HepG2 (cell line): Measurements from ENCODE around the gene RPS8. TPM values are rescaled to one million over a fixed set of nuclear protein-coding genes. Genes with fewer than 3 reads are reported as not detected.

Experiments
- SRF ChIP-seq: IDR thresholded peaks from 2 replicates; pipeline ENCODE4 v1.6.1; 2011; ENCODE audit warnings: mild to moderate bottlenecking, low read depth, low read length, moderate library complexity
- TCF7L2 ChIP-seq: IDR thresholded peaks from 2 replicates; pipeline ENCODE4 v1.6.1; 2011; ENCODE audit warnings: mild to moderate bottlenecking, low read depth, low read length, moderate library complexity
- ZMYM4 ChIP-seq: sonication (generic); formaldehyde crosslinking; IDR thresholded peaks from 2 replicates; pipeline ENCODE4 v1.8.1; 2023; ENCODE audit warnings: mild to moderate bottlenecking, missing genetic modification reagents
- polyA plus RNA-seq, 8 experiments: library from polyadenylated mRNA; depleted of rRNA in 3 of 8; stranded (reverse) in 7 of 8; unstranded in 1 of 8; fragments of >200 nt; fragmentation: Illumina TruSeq in 4 of 8; extraction: Trizol in 4 of 8; gene quantifications; 2 replicates each; pipeline versions ENCODE4 v1.2.1 to v1.2.3, GENCODE V29; 2011 to 2016; ENCODE audit warnings: low read depth in 4 of 8, missing spikeins in 1 of 8, mixed read lengths in 1 of 8; ENCODE audit not compliant: insufficient read depth in 1 of 8
- total RNA-seq, 5 experiments: library from RNA; depleted of rRNA; stranded (reverse); fragments of >200 nt; fragmentation: Illumina TruSeq; extraction: Trizol; gene quantifications; 2 replicates each; pipeline ENCODE4 v1.2.3, GENCODE V29; 2016; ENCODE audit warnings: low read depth in 1 of 5
- TF ChIP-seq, protein P1 (sequence below): sonication (generic); formaldehyde crosslinking; IDR thresholded peaks from 2 replicates; pipeline ENCODE4 v1.4.0; 2020; ENCODE audit warnings: missing genetic modification reagents
- TF ChIP-seq, protein P2 (sequence below): sonication (generic); formaldehyde crosslinking; IDR thresholded peaks from 2 replicates; pipeline ENCODE4 v1.5.0; 2020; ENCODE audit warnings: mild to moderate bottlenecking, missing genetic modification reagents
- TF ChIP-seq, protein P3 (sequence below): sonication (generic); formaldehyde crosslinking; IDR thresholded peaks from 2 replicates; pipeline ENCODE4 v1.4.0; 2020; ENCODE audit warnings: missing genetic modification reagents, borderline replicate concordance
- TF ChIP-seq, protein P4 (sequence below): sonication (generic); formaldehyde crosslinking; IDR thresholded peaks from 2 replicates; pipeline ENCODE4 v1.5.1; 2020; ENCODE audit warnings: mild to moderate bottlenecking, missing genetic modification reagents, borderline replicate concordance
- TF ChIP-seq, protein P5 (sequence below): sonication (generic); formaldehyde crosslinking; conservative IDR thresholded peaks from 2 replicates; pipeline ENCODE4 v1.4.0; 2020; ENCODE audit warnings: missing genetic modification reagents
- TF ChIP-seq, protein P6 (sequence below): IDR thresholded peaks from 2 replicates; pipeline ENCODE4 v1.6.1; 2016; ENCODE audit warnings: mild to moderate bottlenecking

RPS8 gene
- total and polyA plus RNA-seq, 2 of the 13 experiments (the other 11 are each of a cell fraction or from before 2014, with no cell fraction given), result 2,628 to 2,822 TPM

DNA sequence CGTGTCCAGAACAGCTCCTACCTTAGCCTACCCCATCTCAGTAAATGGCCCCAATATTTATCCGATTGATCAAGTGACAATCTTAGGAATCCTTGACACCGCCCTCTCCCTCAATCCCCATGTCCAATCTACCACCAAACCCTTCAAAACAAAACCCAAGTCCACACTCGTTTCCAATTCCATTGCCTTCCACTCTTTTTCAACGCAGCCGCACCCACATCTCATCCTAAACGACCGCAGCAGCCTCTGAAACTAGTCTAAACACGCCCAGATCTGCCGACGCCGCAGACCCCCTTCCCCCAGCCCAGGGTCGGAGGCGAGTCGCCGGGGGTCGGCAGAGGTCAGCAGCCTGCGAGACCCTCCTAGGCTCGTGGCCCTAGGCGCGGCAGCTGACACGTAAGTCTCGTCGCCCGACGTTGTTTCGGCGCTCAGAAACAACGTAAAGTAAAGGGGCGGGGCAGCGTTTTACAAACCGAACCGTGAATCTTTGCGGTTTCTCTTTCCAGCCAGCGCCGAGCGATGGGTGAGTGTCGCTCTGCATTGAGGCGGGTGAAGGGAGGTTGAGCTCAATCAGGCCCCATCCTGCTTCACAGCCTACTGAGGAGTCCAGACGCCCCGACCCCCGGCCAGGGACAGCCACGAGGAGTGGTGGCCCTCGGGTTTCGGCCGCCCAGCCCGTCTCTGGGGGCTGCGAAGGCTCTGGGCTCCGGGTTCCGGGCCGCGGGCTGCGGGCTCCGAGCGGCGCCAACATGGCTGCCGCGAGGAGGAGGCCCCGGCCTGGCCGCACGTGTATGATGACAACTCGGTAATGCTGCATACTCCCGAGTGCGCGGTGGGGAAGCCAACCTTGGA is at the start of gene RPS8 (continued):
- TF ChIP-seq, protein P1, sequence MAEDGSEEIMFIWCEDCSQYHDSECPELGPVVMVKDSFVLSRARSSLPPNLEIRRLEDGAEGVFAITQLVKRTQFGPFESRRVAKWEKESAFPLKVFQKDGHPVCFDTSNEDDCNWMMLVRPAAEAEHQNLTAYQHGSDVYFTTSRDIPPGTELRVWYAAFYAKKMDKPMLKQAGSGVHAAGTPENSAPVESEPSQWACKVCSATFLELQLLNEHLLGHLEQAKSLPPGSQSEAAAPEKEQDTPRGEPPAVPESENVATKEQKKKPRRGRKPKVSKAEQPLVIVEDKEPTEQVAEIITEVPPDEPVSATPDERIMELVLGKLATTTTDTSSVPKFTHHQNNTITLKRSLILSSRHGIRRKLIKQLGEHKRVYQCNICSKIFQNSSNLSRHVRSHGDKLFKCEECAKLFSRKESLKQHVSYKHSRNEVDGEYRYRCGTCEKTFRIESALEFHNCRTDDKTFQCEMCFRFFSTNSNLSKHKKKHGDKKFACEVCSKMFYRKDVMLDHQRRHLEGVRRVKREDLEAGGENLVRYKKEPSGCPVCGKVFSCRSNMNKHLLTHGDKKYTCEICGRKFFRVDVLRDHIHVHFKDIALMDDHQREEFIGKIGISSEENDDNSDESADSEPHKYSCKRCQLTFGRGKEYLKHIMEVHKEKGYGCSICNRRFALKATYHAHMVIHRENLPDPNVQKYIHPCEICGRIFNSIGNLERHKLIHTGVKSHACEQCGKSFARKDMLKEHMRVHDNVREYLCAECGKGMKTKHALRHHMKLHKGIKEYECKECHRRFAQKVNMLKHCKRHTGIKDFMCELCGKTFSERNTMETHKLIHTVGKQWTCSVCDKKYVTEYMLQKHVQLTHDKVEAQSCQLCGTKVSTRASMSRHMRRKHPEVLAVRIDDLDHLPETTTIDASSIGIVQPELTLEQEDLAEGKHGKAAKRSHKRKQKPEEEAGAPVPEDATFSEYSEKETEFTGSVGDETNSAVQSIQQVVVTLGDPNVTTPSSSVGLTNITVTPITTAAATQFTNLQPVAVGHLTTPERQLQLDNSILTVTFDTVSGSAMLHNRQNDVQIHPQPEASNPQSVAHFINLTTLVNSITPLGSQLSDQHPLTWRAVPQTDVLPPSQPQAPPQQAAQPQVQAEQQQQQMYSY, result peak; percentile 52; the same call in 1 of the 2 replicates
- peak; percentile 71; the same call in 1 of the 2 replicates for TF ChIP-seq ZMYM4 (CRISPR knock-in tag)
- no peak for TF ChIP-seq TCF7L2
- TF ChIP-seq, protein P2, sequence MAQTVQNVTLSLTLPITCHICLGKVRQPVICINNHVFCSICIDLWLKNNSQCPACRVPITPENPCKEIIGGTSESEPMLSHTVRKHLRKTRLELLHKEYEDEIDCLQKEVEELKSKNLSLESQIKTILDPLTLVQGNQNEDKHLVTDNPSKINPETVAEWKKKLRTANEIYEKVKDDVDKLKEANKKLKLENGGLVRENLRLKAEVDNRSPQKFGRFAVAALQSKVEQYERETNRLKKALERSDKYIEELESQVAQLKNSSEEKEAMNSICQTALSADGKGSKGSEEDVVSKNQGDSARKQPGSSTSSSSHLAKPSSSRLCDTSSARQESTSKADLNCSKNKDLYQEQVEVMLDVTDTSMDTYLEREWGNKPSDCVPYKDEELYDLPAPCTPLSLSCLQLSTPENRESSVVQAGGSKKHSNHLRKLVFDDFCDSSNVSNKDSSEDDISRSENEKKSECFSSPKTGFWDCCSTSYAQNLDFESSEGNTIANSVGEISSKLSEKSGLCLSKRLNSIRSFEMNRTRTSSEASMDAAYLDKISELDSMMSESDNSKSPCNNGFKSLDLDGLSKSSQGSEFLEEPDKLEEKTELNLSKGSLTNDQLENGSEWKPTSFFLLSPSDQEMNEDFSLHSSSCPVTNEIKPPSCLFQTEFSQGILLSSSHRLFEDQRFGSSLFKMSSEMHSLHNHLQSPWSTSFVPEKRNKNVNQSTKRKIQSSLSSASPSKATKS (CRISPR knock-in tag), result peak; percentile 89; the same call in 1 of the 2 replicates
- TF ChIP-seq SRF, result peak; percentile 82
- TF ChIP-seq, protein P3, sequence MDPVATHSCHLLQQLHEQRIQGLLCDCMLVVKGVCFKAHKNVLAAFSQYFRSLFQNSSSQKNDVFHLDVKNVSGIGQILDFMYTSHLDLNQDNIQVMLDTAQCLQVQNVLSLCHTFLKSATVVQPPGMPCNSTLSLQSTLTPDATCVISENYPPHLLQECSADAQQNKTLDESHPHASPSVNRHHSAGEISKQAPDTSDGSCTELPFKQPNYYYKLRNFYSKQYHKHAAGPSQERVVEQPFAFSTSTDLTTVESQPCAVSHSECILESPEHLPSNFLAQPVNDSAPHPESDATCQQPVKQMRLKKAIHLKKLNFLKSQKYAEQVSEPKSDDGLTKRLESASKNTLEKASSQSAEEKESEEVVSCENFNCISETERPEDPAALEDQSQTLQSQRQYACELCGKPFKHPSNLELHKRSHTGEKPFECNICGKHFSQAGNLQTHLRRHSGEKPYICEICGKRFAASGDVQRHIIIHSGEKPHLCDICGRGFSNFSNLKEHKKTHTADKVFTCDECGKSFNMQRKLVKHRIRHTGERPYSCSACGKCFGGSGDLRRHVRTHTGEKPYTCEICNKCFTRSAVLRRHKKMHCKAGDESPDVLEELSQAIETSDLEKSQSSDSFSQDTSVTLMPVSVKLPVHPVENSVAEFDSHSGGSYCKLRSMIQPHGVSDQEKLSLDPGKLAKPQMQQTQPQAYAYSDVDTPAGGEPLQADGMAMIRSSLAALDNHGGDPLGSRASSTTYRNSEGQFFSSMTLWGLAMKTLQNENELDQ (CRISPR knock-in tag), result no peak
- TF ChIP-seq, protein P4, sequence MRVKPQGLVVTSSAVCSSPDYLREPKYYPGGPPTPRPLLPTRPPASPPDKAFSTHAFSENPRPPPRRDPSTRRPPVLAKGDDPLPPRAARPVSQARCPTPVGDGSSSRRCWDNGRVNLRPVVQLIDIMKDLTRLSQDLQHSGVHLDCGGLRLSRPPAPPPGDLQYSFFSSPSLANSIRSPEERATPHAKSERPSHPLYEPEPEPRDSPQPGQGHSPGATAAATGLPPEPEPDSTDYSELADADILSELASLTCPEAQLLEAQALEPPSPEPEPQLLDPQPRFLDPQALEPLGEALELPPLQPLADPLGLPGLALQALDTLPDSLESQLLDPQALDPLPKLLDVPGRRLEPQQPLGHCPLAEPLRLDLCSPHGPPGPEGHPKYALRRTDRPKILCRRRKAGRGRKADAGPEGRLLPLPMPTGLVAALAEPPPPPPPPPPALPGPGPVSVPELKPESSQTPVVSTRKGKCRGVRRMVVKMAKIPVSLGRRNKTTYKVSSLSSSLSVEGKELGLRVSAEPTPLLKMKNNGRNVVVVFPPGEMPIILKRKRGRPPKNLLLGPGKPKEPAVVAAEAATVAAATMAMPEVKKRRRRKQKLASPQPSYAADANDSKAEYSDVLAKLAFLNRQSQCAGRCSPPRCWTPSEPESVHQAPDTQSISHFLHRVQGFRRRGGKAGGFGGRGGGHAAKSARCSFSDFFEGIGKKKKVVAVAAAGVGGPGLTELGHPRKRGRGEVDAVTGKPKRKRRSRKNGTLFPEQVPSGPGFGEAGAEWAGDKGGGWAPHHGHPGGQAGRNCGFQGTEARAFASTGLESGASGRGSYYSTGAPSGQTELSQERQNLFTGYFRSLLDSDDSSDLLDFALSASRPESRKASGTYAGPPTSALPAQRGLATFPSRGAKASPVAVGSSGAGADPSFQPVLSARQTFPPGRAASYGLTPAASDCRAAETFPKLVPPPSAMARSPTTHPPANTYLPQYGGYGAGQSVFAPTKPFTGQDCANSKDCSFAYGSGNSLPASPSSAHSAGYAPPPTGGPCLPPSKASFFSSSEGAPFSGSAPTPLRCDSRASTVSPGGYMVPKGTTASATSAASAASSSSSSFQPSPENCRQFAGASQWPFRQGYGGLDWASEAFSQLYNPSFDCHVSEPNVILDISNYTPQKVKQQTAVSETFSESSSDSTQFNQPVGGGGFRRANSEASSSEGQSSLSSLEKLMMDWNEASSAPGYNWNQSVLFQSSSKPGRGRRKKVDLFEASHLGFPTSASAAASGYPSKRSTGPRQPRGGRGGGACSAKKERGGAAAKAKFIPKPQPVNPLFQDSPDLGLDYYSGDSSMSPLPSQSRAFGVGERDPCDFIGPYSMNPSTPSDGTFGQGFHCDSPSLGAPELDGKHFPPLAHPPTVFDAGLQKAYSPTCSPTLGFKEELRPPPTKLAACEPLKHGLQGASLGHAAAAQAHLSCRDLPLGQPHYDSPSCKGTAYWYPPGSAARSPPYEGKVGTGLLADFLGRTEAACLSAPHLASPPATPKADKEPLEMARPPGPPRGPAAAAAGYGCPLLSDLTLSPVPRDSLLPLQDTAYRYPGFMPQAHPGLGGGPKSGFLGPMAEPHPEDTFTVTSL, result peak; percentile 15; the same call in 1 of the 2 replicates
- TF ChIP-seq, protein P5, sequence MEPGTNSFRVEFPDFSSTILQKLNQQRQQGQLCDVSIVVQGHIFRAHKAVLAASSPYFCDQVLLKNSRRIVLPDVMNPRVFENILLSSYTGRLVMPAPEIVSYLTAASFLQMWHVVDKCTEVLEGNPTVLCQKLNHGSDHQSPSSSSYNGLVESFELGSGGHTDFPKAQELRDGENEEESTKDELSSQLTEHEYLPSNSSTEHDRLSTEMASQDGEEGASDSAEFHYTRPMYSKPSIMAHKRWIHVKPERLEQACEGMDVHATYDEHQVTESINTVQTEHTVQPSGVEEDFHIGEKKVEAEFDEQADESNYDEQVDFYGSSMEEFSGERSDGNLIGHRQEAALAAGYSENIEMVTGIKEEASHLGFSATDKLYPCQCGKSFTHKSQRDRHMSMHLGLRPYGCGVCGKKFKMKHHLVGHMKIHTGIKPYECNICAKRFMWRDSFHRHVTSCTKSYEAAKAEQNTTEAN (CRISPR knock-in tag), result peak; percentile 78
- TF ChIP-seq, protein P6, sequence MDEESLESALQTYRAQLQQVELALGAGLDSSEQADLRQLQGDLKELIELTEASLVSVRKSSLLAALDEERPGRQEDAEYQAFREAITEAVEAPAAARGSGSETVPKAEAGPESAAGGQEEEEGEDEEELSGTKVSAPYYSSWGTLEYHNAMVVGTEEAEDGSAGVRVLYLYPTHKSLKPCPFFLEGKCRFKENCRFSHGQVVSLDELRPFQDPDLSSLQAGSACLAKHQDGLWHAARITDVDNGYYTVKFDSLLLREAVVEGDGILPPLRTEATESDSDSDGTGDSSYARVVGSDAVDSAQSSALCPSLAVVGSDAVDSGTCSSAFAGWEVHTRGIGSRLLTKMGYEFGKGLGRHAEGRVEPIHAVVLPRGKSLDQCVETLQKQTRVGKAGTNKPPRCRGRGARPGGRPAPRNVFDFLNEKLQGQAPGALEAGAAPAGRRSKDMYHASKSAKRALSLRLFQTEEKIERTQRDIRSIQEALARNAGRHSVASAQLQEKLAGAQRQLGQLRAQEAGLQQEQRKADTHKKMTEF (CRISPR knock-in tag), result peak; percentile 82; the same call in 1 of the 2 replicates
